Measurements from ENCODE around the gene PRKCE. TPM values are rescaled to one million over a fixed set of nuclear protein-coding genes. Genes with fewer than 3 reads are reported as not detected.

Gene PRKCE
- total RNA-seq, 1 experiment from 2014 or later, result 14.0 TPM

DNA sequence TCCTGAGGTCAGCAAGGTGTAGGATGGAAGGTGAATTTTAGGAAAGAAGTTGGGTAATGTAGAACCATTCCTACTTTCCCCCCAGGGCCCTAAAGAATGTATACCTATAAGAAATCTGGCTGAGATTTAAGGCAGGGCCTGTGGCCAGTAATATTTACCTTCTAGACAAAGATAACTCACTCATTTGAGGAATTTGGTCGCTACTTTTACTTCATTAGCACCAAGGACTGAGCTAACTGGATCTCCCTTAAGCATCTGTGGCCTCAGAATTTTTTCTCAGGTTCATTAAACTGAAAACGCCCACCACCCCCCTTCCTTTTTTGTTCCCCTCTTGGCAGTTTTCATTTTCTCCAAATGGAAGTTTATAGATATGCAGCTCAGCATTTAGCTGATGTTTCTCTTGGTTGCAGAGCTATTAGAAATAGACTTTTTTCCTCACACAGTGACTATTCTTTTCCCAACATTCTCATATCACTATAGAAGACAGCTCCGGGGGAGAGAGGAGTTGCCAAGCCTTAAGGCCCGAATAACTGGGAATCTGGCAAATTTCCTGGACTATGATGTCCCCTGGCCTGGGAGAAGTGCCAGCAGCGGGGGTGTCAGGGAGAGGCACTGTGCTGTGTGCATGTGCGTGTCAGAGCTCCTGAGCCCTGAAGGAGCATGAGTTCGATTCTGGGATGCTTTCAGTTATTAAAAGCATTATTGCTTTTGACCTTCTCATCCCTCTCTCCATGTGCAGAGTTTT lies 310.9 kb downstream of the PRKCE start:
- no TSS peak for BruUV-seq (replicated peaks)
- TF ChIP-seq TCF7L2 (IDR thresholded peaks at IDR 0.05; ENCODE audit: low read depth, low read length), result no peak
- no peak for TF ChIP-seq POLR2AphosphoS5 (IDR thresholded peaks at IDR 0.05; ENCODE audit: low read depth, low read length)
- TF ChIP-seq SIN3A (IDR thresholded peaks at IDR 0.05; ENCODE audit: borderline replicate concordance, insufficient read depth, low read depth, low read length), result no peak
- TF ChIP-seq, protein P1, sequence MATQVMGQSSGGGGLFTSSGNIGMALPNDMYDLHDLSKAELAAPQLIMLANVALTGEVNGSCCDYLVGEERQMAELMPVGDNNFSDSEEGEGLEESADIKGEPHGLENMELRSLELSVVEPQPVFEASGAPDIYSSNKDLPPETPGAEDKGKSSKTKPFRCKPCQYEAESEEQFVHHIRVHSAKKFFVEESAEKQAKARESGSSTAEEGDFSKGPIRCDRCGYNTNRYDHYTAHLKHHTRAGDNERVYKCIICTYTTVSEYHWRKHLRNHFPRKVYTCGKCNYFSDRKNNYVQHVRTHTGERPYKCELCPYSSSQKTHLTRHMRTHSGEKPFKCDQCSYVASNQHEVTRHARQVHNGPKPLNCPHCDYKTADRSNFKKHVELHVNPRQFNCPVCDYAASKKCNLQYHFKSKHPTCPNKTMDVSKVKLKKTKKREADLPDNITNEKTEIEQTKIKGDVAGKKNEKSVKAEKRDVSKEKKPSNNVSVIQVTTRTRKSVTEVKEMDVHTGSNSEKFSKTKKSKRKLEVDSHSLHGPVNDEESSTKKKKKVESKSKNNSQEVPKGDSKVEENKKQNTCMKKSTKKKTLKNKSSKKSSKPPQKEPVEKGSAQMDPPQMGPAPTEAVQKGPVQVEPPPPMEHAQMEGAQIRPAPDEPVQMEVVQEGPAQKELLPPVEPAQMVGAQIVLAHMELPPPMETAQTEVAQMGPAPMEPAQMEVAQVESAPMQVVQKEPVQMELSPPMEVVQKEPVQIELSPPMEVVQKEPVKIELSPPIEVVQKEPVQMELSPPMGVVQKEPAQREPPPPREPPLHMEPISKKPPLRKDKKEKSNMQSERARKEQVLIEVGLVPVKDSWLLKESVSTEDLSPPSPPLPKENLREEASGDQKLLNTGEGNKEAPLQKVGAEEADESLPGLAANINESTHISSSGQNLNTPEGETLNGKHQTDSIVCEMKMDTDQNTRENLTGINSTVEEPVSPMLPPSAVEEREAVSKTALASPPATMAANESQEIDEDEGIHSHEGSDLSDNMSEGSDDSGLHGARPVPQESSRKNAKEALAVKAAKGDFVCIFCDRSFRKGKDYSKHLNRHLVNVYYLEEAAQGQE (IDR thresholded peaks at IDR 0.05; ENCODE audit: insufficient read depth in 1 of 2, low read depth in 2 of 2, low read length in 1 of 2), result no peak
- TF ChIP-seq, protein P2, sequence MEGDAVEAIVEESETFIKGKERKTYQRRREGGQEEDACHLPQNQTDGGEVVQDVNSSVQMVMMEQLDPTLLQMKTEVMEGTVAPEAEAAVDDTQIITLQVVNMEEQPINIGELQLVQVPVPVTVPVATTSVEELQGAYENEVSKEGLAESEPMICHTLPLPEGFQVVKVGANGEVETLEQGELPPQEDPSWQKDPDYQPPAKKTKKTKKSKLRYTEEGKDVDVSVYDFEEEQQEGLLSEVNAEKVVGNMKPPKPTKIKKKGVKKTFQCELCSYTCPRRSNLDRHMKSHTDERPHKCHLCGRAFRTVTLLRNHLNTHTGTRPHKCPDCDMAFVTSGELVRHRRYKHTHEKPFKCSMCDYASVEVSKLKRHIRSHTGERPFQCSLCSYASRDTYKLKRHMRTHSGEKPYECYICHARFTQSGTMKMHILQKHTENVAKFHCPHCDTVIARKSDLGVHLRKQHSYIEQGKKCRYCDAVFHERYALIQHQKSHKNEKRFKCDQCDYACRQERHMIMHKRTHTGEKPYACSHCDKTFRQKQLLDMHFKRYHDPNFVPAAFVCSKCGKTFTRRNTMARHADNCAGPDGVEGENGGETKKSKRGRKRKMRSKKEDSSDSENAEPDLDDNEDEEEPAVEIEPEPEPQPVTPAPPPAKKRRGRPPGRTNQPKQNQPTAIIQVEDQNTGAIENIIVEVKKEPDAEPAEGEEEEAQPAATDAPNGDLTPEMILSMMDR (IDR thresholded peaks at IDR 0.05), result no peak
- Histone ChIP-seq H3K4me3 (ENCODE audit: low read depth in 2 of 2, low read length in 2 of 2) (peak overlapping the region in 1 of 2 experiments; percentile 43; a peak in 2 of 4 replicates), H3K9me3 (ENCODE audit: control insufficient read depth, insufficient read depth, low read depth, low read length) (no peaks in the 10 kb centered on the region), H3K27me3 (ENCODE audit: control insufficient read depth, insufficient read depth, low read length) (no peaks in the 10 kb centered on the region), H3K36me3 (ENCODE audit: control insufficient read depth, insufficient read depth, low read length) (no peaks in the 10 kb centered on the region), H3K27ac (ENCODE audit: low read length) (peak overlapping the region; percentile 68), H3K4me1 (ENCODE audit: control insufficient read depth, insufficient read depth, low read length) (peaks cover 57% of the 10 kb centered on the region)
- no peak for DNase-seq (ENCODE audit: low read depth, low spot score)
- ChIA-PET CTCF (interaction anchor here (0.7 kb wide), 1 partner anchor 26 kb away, joined by 3 read pairs; no protein-coding TSS in a partner anchor), POLR2A (interaction anchor here (0.7 kb wide), 2 partner anchors 291 to 1027 kb away, joined by 3 to 5 read pairs; no protein-coding TSS in a partner anchor)
- in situ Hi-C loops (cut with HindIII; ENCODE audit: low pct_unique_long_range_greater_than_20kb, low sequenced_read_pairs), result no loop called here
- peak; percentile 31 for ATAC-seq
- intact Hi-C loops (cut with micrococcal nuclease; ENCODE audit: unreplicated experiment), result no loop called here

DNA sequence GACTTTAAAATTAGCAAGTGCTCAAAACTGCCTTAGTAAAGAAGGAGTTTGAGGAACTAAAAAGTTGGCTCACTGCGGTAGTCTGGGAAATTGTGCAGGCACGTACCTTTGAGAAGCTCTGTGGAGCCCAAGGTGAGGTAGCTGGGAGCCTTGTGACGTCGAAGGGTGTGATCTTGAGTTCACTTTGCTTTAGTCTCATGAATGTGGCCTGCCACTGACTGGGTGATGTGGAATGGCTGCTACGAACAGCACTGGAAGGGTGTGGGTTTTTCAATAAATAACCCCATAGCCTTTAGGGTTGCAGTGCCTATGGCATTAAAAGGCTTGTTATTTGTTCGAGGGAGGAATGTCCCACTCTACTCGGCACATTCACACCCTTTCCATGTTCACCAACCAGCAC lies 312.3 kb downstream of the PRKCE start:
- TF ChIP-seq, protein P1 (IDR thresholded peaks at IDR 0.05; ENCODE audit: insufficient read depth in 1 of 2, low read depth in 2 of 2, low read length in 1 of 2), result no peak
- TF ChIP-seq TCF7L2 (IDR thresholded peaks at IDR 0.05; ENCODE audit: low read depth, low read length) (no peak), POLR2AphosphoS5 (IDR thresholded peaks at IDR 0.05; ENCODE audit: low read depth, low read length) (no peak)
- peak overlapping the region in 1 of 2 experiments; percentile 0; a peak in 1 of 4 replicates for H3K4me3 ChIP-seq (ENCODE audit: low read depth in 2 of 2, low read length in 2 of 2)

More for the DNA sequence above, 312.3 kb downstream of the PRKCE start:
- no peaks in the 10 kb centered on the region for H3K9me3 ChIP-seq (ENCODE audit: control insufficient read depth, insufficient read depth, low read depth, low read length)
- ChIA-PET POLR2A (no interaction called here), CTCF (no interaction called here)
- BruUV-seq (replicated peaks), result no TSS peak
- H3K27ac ChIP-seq (ENCODE audit: low read length), result peak overlapping the region; percentile 83
- in situ Hi-C loops (cut with HindIII; ENCODE audit: low pct_unique_long_range_greater_than_20kb, low sequenced_read_pairs), result no loop called here
- intact Hi-C loops (cut with micrococcal nuclease; ENCODE audit: unreplicated experiment), result no loop called here
- DNase-seq (ENCODE audit: low read depth, low spot score), result no peak
- peaks cover 58% of the 10 kb centered on the region for H3K4me1 ChIP-seq (ENCODE audit: control insufficient read depth, insufficient read depth, low read length)
- no peaks in the 10 kb centered on the region for H3K36me3 ChIP-seq (ENCODE audit: control insufficient read depth, insufficient read depth, low read length)
- peak; percentile 42 for ATAC-seq
- H3K27me3 ChIP-seq (ENCODE audit: control insufficient read depth, insufficient read depth, low read length), result no peaks in the 10 kb centered on the region
